ENCODE data around the gene KNDC1.

KNDC1 gene

GRCh38 chr10:133202778-133203651 is 43.0 kb downstream of the KNDC1 start:
- in situ Hi-C loops (cut with MboI; ENCODE audit: low sequenced_read_pairs): no loop called here

- in situ Hi-C loops (cut with MboI; ENCODE audit: low sequenced_read_pairs): no loop called here
Measured at GRCh38 chr10:133203652-133204195, 43.7 kb downstream of the KNDC1 start.

DNA sequence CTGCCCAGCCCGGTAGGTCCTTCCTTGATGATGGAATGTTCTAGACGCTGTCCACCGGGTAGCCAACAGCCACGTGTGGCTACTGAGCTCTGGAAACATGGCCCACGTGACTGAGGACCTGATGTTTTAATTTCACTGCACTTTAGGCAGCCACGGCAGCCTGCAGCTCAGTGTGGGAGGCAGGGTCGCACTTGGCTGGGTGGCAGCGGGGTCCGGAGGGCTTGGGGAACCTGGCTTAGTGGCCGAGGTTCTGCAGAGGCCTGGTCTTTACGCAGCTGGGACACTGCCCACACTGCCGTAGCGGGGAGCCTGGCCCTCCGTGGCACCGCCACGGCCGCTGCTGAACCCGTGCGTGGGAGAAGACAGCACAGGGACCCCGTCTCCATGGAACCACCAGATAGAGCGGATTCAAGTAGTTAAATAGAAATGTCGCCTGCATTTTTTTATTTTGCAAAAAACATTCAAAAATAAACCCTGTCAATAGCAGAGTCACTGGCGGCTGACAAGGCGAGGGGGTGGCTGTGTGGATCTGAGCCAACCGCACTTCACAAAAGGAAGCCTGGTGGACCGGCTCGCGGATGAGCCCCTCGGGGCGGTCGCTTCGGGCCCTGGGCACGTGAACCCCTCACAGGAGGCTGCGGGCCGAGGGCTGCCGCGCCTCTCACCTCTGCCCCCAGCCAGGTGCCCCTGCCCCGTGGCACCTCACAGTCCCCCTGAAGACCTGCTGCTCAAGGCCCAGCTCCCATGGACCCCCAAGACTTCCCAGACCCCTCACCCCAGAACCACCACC is 44.4 kb downstream of the KNDC1 start:
- in situ Hi-C loops (cut with MboI; ENCODE audit: low sequenced_read_pairs): no loop called here

DNA sequence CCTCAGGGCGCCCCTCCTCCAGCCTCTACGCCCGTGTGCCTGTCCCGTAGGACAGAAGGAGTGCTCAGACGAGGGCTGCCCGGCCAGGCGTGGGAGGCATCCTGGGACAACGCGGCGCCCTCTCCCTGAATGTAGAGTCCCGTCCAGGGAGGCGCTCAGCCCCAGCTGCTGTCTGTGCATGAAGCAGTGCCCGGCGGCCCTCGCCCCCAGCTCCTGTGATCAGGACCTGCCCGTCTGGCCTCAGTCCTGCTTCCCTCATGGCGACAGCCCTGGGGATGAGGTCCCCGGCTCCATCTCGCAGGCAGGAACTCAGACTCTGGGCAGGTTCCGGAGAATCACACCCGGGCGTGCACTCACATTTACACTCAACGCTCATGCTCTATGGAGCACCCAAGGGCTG is 45.1 kb downstream of the KNDC1 start:
- in situ Hi-C loops (cut with MboI; ENCODE audit: low sequenced_read_pairs): no loop called here

DNA sequence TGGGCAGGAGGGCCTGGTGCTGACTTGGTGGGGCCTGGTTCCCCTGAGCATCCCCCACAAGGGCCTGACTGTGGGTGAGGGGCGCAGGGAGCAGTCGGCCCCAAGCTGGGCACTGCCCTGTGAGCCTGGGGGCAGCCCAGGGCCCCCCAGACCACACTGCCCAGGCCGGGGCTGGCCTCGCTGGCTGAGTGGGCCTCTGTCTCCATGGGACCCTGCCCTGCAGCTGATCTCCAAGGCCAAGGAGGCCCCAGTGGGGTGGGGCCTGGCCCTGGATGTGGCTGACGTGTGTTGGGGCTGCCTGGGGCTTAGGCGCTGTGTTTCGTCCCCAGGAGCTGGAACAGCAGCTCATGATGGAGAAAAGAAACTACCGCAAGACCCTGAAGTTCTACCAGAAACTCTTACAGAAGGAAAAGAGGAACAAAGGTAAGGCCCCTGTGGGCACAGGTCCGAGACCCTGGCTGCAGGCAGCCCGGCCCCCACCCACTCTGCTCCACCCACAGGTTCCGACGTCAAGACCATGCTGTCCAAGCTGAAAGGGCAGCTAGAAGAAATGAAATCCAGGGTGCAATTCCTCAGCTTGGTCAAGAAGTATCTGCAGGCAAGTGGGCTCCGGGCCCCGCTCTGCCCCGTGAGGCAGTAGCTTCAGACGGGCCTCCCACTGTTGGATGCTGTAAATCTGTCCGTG is 46.5 kb downstream of the KNDC1 start:
- in situ Hi-C loops (cut with MboI; ENCODE audit: low sequenced_read_pairs): no loop called here

DNA sequence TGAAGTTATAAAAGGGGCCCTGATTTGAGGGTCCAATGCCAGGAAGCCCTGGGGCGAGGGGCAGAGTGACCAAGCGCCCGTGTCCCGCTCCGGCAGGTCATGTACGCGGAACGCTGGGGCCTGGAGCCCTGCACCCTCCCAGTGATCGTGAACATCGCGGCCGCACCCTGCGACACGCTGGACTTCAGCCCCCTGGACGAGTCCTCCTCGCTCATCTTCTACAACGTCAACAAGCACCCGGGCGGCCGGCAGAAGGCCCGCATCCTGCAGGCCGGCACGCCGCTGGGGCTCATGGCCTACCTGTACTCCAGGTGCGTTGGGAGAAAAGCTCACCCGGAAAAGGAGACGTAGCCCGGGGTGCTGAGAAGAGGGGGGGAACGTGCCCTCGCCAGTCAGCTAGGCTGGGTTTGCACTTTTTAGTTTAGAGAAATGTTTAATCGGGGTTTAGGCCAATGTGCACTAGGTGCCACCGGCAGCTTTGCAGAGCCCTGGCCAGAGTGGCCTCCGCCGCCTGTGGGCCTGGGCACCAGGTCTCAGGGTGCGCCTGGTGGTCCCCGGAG is 47.1 kb downstream of the KNDC1 start:
- in situ Hi-C loops (cut with MboI; ENCODE audit: low sequenced_read_pairs): no loop called here

GRCh38 chr10:133207627-133208026 is 47.6 kb downstream of the KNDC1 start:
- in situ Hi-C loops (cut with MboI; ENCODE audit: low sequenced_read_pairs): no loop called here

DNA sequence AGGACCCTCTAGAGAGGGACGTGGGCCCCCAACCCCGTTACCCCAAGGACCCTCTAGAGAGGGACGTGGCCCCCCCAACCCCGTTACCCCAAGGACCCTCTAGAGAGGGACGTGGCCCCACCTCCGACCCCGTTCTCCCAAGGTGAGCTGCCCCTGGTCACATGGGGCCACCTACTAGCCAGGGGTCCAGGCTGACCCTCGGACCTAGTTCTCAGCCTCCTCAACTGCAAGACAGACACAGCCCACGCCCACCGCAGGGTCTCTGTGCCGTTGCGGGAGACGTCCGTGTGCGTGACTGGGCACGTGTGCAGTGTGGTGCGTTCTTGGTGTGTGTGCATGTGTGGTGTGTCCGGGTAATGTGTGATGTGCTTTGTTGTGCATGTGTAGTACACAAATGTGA is 48.4 kb downstream of the KNDC1 start:
- in situ Hi-C loops (cut with MboI; ENCODE audit: low sequenced_read_pairs): no loop called here

GRCh38 chr10:133209117-133209516 is 49.1 kb downstream of the KNDC1 start:
- in situ Hi-C loops (cut with MboI; ENCODE audit: low sequenced_read_pairs): no loop called here

- in situ Hi-C loops (cut with MboI; ENCODE audit: low sequenced_read_pairs): no loop called here
Measured at GRCh38 chr10:133209641-133210040, 49.6 kb downstream of the KNDC1 start.

DNA sequence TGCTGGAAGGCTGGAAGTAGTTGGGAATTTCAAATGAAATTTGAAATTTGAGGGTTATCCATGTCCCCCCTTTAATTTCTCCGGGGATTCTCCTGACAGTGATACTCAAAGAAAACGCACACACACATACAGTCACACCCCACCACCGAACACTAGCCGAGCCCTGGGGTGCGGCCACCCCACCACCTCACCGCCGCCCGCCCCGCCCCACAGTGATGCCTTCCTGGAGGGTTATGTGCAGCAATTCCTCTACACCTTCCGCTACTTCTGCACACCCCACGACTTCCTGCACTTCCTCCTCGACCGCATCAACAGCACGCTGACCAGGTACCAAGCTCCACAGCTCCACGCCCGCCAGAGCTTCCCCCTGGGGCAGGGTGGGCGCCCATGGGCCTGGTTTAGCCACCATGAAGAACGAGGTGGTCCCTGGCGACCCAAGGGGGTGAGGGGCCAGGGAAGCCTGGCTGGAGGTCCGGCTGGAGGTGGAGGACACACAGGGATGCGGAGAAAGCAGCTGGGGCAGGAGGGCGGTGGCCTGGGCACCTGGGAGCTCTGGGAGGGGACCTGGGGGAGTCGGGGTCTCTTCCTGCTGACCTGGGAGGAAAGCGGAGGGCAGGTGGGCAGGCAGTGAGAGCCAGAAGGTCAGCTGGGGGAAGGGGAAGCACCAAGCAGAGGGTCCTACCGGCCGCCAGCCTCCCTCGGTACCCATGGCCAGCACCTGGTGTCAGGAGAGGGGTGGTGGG is 50.5 kb downstream of the KNDC1 start:
- in situ Hi-C loops (cut with MboI; ENCODE audit: low sequenced_read_pairs): no loop called here

DNA sequence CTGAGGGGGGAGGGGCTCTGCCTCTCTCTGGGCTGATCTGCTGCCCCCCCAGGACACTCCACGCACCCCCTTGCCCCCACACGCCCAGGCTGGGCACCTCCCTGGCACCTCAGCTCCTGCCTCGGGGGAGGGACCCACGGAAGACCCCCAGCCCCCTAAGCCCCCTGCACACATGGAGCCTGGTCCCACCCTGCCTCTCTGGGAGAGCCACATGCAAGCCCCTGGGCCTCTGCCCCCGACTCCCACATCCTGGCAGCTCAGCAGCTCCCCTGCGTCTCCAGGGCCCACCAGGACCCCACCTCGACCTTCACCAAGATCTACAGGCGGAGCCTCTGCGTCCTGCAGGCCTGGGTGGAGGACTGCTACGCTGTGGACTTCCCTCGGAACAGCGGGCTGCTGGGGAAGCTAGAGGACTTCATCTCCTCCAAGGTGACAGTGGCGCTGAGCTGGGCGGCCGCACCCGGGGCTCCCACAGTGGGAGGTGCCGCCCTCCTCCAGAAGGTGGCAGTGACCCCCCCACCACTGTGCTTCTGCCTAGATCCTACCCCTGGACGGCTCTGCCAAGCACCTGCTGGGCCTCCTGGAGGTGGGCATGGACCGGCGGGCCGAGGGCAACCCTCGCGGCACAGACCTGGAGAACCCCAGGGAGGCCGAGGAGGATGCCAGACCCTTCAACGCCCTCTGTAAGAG is 51.3 kb downstream of the KNDC1 start:
- in situ Hi-C loops (cut with MboI; ENCODE audit: low sequenced_read_pairs): no loop called here

DNA sequence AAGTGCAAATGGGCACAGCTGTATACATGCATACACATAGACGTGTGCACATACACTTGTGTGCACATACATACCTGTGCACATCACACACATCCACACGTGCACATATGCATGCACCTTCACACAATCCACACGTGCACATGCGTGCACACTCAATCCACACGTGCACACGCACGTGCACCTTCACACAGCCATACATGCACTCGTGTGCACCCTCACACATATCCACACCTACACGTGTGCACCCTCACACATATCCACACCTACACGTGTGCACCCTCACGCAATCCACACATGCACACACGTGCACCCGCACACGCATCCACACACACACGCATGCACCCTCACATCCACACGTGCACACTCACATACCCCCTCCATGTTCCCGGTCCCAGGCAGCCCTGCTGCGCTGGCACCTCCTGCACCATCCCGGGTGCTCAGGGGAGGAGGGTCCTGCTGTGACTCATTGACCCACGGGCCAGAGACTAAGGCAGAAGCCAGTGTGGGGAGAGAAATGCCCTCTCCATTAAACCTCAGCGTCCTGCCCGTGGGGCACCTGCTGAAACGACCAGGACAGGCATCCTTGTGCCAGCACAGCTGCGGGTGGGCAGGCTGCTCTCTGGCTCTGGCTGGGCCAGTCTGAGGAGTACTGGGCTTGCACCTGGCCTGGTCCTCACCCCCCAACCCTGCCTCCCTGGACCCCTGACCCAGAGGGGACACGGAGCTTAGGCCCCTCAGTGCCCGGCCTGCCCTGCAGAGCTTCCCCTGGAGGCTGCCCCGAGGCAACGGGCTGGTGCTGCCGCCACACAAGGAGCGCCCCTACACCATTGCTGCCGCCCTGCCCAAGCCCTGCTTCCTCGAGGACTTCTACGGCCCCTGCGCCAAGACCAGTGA is 52.2 kb downstream of the KNDC1 start:
- in situ Hi-C loops (cut with MboI; ENCODE audit: low sequenced_read_pairs): no loop called here

GRCh38 chr10:133212853-133213494 is 53.0 kb downstream of the KNDC1 start:
- in situ Hi-C loops (cut with MboI; ENCODE audit: low sequenced_read_pairs): no loop called here

DNA sequence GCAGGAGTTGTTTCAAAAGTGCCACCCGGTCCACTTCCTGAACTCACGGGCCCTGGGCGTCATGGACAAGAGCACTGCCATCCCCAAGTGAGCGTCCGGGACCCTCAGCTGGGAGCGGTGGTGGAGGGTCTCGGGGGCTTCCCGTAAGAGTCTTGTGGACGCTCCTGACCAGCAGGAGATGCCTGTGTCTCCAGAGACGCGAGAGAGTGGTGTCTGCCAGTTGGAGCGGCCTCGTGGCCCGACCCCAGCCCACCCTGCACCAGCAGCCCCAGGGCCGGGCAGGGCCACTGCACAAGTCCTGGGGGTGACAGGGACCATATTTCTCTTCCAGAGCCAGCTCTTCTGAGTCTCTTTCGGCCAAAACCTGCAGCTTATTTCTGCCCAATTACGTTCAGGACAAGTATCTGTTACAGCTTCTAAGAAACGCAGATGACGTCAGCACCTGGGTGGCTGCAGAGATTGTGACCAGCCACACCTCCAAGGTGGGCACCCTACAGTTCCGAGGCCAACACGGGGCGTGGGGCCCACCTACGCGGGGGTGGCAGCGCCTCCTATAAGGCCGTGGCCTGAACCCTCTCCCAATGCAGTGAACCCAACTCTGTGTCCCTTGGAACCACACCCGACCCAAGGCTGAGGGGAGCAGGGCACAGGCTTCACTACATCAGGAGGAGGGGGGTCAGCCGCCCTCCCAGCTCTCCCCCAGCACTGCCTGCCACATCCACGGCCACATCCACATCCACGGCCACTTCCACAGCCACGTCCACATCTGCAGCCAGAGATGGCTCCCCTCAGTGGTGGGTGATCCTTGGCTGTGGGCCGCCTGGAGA is 53.8 kb downstream of the KNDC1 start:
- in situ Hi-C loops (cut with MboI; ENCODE audit: low sequenced_read_pairs): no loop called here

DNA sequence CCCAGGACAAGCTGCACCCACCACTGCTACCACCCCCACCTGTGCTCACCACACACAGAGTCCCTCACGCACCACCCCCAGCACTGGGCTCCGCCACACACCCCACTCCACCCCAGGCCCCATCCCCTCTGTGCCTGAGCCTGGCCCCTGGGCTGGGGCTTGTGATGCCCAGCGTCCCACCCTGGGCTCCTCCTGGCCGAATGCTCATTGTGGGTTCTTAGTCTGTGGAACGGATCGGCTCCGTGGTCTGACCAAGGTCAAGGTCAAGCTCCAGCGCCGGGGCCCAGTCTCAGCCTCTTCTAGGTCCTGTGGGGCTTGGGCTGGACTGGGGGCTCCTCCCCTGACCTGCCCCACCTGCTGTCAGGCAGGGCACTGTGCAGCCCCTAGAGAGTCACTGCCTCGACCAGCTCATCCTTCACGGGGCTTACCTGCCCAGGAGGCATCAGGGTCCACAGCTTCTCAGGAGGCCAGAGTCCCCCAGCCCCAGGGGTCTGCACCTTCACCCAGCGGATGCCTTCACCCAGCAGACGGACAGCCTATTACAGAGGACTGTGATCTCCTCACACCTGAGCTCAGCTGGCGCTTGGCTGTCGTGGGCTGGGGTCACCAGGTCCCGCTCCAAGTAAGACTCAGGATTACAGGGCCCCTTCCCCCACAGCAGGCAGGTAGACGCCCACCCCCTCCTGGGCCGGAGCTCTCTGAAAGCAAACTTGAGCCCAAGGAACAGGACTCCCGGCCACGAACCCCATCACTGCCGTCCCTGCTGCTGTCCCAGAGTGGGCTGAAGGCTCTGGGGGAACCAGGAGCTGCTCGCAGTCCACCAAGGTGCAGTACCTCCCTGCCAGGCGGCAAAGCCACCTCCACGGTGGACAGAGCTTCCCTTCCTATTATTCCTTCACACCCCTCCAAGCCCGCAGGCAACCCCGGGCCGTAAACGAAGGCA is 54.7 kb downstream of the KNDC1 start:
- in situ Hi-C loops (cut with MboI; ENCODE audit: low sequenced_read_pairs): no loop called here
